Skeletal muscle satellite cell (primary cell): ENCODE results near the gene ZNF511.

Experiments
- H3K27me3 ChIP-seq: 2 replicates; pipeline ENCODE4 v1.7.0; 2013; ENCODE audit warnings: low read length; ENCODE audit not compliant: control insufficient read depth, insufficient read depth
- H3K36me3 ChIP-seq: 2 replicates; pipeline ENCODE4 v1.7.0; 2013; ENCODE audit warnings: mild to moderate bottlenecking, control low read depth, low read length; ENCODE audit not compliant: insufficient read depth
- H3K4me1 ChIP-seq: 2 replicates; pipeline ENCODE4 v1.7.0; 2013; ENCODE audit warnings: low read length; ENCODE audit not compliant: control insufficient read depth, insufficient read depth
- H3K4me2 ChIP-seq: 2 replicates; pipeline ENCODE4 v1.7.0; 2013; ENCODE audit warnings: mild to moderate bottlenecking, low read length
- H3K4me3 ChIP-seq: 2 replicates; pipeline ENCODE4 v1.7.0; 2013; ENCODE audit warnings: low read length
- H3K9ac ChIP-seq: 2 replicates; pipeline ENCODE4 v1.7.0; 2013; ENCODE audit warnings: mild to moderate bottlenecking, low read depth, low read length, moderate library complexity
- H3K9me3 ChIP-seq: replicated peaks from 2 replicates; pipeline ENCODE4 v1.7.0; 2013; ENCODE audit warnings: mild to moderate bottlenecking, control low read depth, low read length

The ZNF511 gene

GRCh38 chr10:133298466-133298865 is 10.2 kb upstream of the ZNF511 start:
- H3K4me1 ChIP-seq, result peaks cover 5% of the 10 kb centered on the region
- no peaks in the 10 kb centered on the region for H3K27me3 ChIP-seq
- no peak overlapping the region for H3K4me3 ChIP-seq
- H3K9ac ChIP-seq, result no peak overlapping the region
- no peaks in the 10 kb centered on the region for H3K9me3 ChIP-seq
- no peak overlapping the region for H3K4me2 ChIP-seq
- H3K36me3 ChIP-seq, result peaks cover 56% of the 10 kb centered on the region

DNA sequence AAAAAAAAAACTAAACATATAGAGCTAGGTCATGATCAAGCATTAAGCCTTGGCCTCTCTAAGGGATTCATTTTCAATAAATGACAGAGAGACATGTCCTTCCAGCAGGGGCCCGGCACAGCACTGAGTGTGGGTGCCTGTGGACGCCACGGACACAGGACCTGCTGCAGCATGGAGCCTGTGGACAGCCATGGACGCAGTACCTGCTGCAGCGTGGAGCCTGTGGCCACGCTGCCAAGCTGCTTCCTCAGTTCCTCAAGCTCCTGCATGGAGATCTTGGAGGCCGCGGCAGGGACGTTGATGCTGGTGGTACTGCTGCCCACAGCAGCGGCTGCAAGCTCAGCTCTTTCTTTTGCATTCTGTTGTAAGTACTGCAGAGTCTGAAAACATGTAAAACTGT is 9.5 kb upstream of the ZNF511 start:
- H3K27me3 ChIP-seq, result no peaks in the 10 kb centered on the region
- H3K4me1 ChIP-seq, result peaks cover 8% of the 10 kb centered on the region
- H3K9ac ChIP-seq, result no peak overlapping the region
- peaks cover 60% of the 10 kb centered on the region for H3K36me3 ChIP-seq
- no peaks in the 10 kb centered on the region for H3K9me3 ChIP-seq
- no peak overlapping the region for H3K4me3 ChIP-seq
- H3K4me2 ChIP-seq, result no peak overlapping the region

- Histone ChIP-seq H3K4me3 (no peak overlapping the region), H3K36me3 (peaks cover 60% of the 10 kb centered on the region), H3K4me1 (peaks cover 11% of the 10 kb centered on the region), H3K27me3 (no peaks in the 10 kb centered on the region), H3K9me3 (no peaks in the 10 kb centered on the region), H3K4me2 (no peak overlapping the region), H3K9ac (no peak overlapping the region)
Measured at GRCh38 chr10:133299738-133300137, 9.0 kb upstream of the ZNF511 start.

DNA sequence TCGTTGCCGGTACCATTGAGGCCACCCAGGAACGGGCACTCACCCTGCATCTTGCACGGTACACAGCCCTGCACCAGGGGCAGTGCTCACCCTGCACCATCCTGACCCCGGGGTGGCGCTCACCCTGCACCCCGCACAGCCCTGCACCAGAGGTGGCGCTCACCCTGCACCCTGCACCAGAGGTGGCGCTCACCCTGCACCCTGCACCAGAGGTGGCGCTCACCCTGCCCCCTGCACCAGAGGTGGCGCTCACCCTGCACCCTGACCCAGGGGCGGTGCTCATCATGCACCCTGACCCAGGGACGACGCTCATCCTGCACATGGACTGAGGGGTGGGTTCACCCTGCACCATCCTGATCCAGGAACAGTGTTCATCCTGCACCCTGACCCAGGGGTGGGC is 6.5 kb upstream of the ZNF511 start:
- Histone ChIP-seq H3K9me3 (no peaks in the 10 kb centered on the region), H3K4me1 (peaks cover 16% of the 10 kb centered on the region), H3K4me2 (no peak overlapping the region), H3K9ac (no peak overlapping the region), H3K36me3 (peaks cover 46% of the 10 kb centered on the region), H3K4me3 (no peak overlapping the region), H3K27me3 (no peaks in the 10 kb centered on the region)

DNA sequence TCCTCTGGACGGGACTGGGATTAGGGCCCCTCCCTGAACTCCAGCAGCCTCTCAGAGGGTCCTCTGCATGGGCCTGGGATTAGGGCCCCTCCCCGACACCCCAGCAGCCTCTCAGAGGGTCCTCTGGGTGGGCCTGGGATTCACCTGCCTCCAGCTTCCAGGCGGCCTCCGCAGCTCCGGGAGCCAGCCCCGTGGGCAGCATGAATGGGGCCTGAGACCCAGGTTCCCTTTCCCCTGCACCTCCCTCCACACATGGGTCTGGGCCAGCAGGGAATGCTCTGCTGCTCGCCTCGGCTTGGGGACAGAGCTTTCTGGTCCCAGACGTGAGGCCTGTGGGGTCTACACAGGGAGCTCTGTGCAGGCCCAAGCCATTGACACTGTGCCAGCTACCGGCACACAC is 5.5 kb upstream of the ZNF511 start:
- Histone ChIP-seq H3K4me3 (no peak overlapping the region), H3K4me1 (peaks cover 21% of the 10 kb centered on the region), H3K9me3 (no peaks in the 10 kb centered on the region), H3K4me2 (no peak overlapping the region), H3K27me3 (no peaks in the 10 kb centered on the region), H3K36me3 (peaks cover 36% of the 10 kb centered on the region), H3K9ac (no peak overlapping the region)

GRCh38 chr10:133306097-133306476 is 2.6 kb upstream of the ZNF511 start:
- peaks cover 11% of the 10 kb centered on the region for H3K36me3 ChIP-seq
- H3K9me3 ChIP-seq, result no peaks in the 10 kb centered on the region
- H3K4me1 ChIP-seq, result peaks cover 21% of the 10 kb centered on the region
- no peak overlapping the region for H3K4me2 ChIP-seq
- H3K27me3 ChIP-seq, result no peaks in the 10 kb centered on the region
- no peak overlapping the region for H3K9ac ChIP-seq
- no peak overlapping the region for H3K4me3 ChIP-seq

DNA sequence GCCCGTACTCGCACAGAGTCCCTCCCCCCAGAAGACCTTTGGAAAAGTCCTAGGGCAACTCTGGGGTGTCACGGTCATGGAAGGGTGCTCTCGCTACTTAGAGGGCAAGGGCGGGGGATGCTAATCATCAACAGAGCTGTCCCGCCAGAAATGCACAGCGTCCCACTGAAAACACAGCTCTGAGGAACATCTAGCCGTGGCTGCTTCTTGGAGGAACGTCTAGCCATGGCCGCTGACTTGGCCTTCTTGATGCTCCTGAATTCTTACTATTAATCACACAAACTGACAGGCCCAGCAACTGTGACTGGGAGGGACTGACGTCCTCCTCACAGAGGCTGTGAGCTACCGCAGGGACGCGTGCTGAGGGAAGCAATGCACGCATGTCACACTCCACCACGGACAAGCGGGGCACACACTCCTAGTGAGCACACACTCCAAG is 1.8 kb upstream of the ZNF511 start:
- Histone ChIP-seq H3K9ac (no peak overlapping the region), H3K9me3 (no peaks in the 10 kb centered on the region), H3K4me2 (peak overlapping the region; percentile 100), H3K36me3 (peaks cover 17% of the 10 kb centered on the region), H3K4me1 (peaks cover 21% of the 10 kb centered on the region), H3K27me3 (no peaks in the 10 kb centered on the region), H3K4me3 (peak overlapping the region; percentile 13)

- Histone ChIP-seq H3K27me3 (no peaks in the 10 kb centered on the region), H3K4me1 (peaks cover 21% of the 10 kb centered on the region), H3K9ac (peak overlapping the region; percentile 100), H3K36me3 (peaks cover 12% of the 10 kb centered on the region), H3K9me3 (no peaks in the 10 kb centered on the region), H3K4me3 (peak overlapping the region; percentile 100), H3K4me2 (peak overlapping the region; percentile 100)
Measured at GRCh38 chr10:133307776-133308420, 816 bp upstream of the ZNF511 start.

GRCh38 chr10:133309100-133309719 is 496 bp downstream of the ZNF511 start:
- Histone ChIP-seq H3K4me1 (peaks cover 13% of the 10 kb centered on the region), H3K27me3 (no peaks in the 10 kb centered on the region), H3K4me2 (peak overlapping the region; percentile 100), H3K36me3 (peaks cover 8% of the 10 kb centered on the region), H3K4me3 (peak overlapping the region; percentile 100), H3K9me3 (no peaks in the 10 kb centered on the region), H3K9ac (peak overlapping the region; percentile 100)

DNA sequence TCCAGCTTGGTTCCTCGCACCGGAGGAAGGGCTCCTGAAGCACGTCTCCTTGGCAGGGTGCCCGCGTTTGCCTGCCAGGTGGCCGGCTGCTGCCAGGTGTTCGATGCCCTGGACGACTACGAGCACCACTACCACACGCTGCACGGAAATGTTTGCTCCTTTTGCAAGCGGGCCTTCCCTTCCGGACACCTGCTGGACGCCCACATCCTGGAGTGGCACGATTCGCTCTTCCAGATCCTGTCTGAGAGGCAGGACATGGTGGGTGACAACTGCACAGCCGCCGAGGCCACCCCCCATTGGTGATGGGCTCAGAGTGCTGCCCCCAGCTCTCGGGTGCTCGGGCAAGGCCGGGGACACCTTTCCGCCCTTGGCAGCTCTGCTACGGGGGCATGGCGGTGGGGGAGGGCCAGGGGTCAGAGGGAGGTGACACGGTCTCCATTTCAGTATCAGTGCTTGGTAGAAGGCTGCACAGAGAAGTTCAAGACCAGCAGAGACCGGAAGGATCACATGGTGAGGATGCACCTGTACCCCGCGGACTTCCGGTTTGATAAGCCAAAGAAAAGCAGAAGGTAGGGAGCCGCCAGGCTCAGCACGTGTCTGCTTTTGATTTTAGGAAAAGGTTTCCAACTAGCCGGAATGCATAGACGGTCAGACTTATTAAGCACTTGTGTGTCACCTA is 1.1 kb downstream of the ZNF511 start:
- Histone ChIP-seq H3K9ac (no peak overlapping the region), H3K36me3 (peaks cover 6% of the 10 kb centered on the region), H3K9me3 (no peaks in the 10 kb centered on the region), H3K4me3 (no peak overlapping the region), H3K4me2 (no peak overlapping the region), H3K4me1 (peaks cover 11% of the 10 kb centered on the region), H3K27me3 (no peaks in the 10 kb centered on the region)

GRCh38 chr10:133310399-133310755 is 1.7 kb downstream of the ZNF511 start:
- peaks cover 11% of the 10 kb centered on the region for H3K4me1 ChIP-seq
- H3K4me2 ChIP-seq, result no peak overlapping the region
- no peak overlapping the region for H3K9ac ChIP-seq
- H3K9me3 ChIP-seq, result no peaks in the 10 kb centered on the region
- no peaks in the 10 kb centered on the region for H3K27me3 ChIP-seq
- H3K36me3 ChIP-seq, result peaks cover 6% of the 10 kb centered on the region
- H3K4me3 ChIP-seq, result no peak overlapping the region
